ENCODE data around the gene MAN1A2.
A peak's percentile ranks its signal among the peaks of the same experiment; 100 is the strongest.
"Not testable (repeated sequence)": the region's sequence is repeated elsewhere in the genome, so short reads cannot be mapped to it uniquely, and the experiment has no call there.

Gene MAN1A2

GRCh38 chr1:117367046-117368025 is at the start of gene MAN1A2:
TSS of gene MAN1A2 (plus strand) at chr1:117367449. CDS start at chr1:117368184, 735 bp downstream.
- peak; percentile 81 for DNase-seq

GRCh38 chr1:117318011-117318410 is 49.2 kb upstream of the MAN1A2 start:
- DNase-seq = no peak

- no peak for DNase-seq
Measured at GRCh38 chr1:117318426-117318825, 48.8 kb upstream of the MAN1A2 start.

- no peak for DNase-seq
Measured at GRCh38 chr1:117320515-117320914, 46.7 kb upstream of the MAN1A2 start.

- no peak for DNase-seq
Measured at GRCh38 chr1:117321680-117322609, 45.3 kb upstream of the MAN1A2 start.

GRCh38 chr1:117324357-117324756 is 42.9 kb upstream of the MAN1A2 start:
- no peak for DNase-seq

GRCh38 chr1:117326035-117326434 is 41.2 kb upstream of the MAN1A2 start:
- not testable (repeated sequence) for DNase-seq

- no peak for DNase-seq
Measured at GRCh38 chr1:117327011-117327410, 40.2 kb upstream of the MAN1A2 start.

- DNase-seq = no peak
Measured at GRCh38 chr1:117335376-117336086, 31.7 kb upstream of the MAN1A2 start.

GRCh38 chr1:117336088-117336817 is 31.0 kb upstream of the MAN1A2 start:
- DNase-seq = no peak

- DNase-seq = peak; percentile 37
Measured at GRCh38 chr1:117339866-117340700, 27.2 kb upstream of the MAN1A2 start.

GRCh38 chr1:117341123-117341522 is 26.1 kb upstream of the MAN1A2 start:
- DNase-seq = no peak

GRCh38 chr1:117342397-117342796 is 24.9 kb upstream of the MAN1A2 start:
- no peak for DNase-seq

GRCh38 chr1:117346206-117346928 is 20.9 kb upstream of the MAN1A2 start:
- DNase-seq = peak; percentile 56

GRCh38 chr1:117347907-117348306 is 19.3 kb upstream of the MAN1A2 start:
- DNase-seq = no peak

- DNase-seq = not testable (repeated sequence)
Measured at GRCh38 chr1:117352695-117353094, 14.6 kb upstream of the MAN1A2 start.

- not testable (repeated sequence) for DNase-seq
Measured at GRCh38 chr1:117357833-117358603, 9.2 kb upstream of the MAN1A2 start.

GRCh38 chr1:117358604-117358887 is 8.7 kb upstream of the MAN1A2 start:
- not testable (repeated sequence) for DNase-seq

- no peak for DNase-seq
Measured at GRCh38 chr1:117359561-117360289, 7.5 kb upstream of the MAN1A2 start.
